Measurements from ENCODE around the gene KLF17. TPM values are rescaled to one million over a fixed set of nuclear protein-coding genes. Genes with fewer than 3 reads are reported as not detected.

KLF17 gene, protein sequence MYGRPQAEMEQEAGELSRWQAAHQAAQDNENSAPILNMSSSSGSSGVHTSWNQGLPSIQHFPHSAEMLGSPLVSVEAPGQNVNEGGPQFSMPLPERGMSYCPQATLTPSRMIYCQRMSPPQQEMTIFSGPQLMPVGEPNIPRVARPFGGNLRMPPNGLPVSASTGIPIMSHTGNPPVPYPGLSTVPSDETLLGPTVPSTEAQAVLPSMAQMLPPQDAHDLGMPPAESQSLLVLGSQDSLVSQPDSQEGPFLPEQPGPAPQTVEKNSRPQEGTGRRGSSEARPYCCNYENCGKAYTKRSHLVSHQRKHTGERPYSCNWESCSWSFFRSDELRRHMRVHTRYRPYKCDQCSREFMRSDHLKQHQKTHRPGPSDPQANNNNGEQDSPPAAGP
- not detected for total RNA-seq
- not detected for polyA plus RNA-seq

DNA sequence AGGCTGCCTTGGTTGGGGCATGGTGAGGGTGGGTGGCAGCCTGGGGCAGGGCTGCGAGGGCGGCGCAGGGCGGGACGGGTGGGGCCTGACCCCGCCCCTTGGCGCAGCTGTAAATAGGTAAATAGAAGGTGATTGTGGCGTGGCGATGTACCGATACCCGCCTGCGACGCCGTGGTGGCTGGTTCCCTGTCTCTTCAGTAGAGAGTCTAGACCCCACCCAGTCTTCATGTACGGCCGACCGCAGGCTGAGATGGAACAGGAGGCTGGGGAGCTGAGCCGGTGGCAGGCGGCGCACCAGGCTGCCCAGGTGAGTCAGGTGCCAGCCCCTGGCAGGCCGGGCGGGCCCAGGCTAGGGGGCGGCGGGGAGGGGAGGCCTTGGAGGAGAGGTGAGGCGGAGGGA lies at the start of gene KLF17:
Gene KLF17 (plus strand): TSS at position 140 of the 400 bp plus-strand sequence. CDS start 87 bp downstream, at position 227.
- no peaks in the 10 kb centered on the region for H3K4me1 ChIP-seq (ENCODE audit: control insufficient read depth in 4 of 4, insufficient read depth in 4 of 4, low read length in 3 of 4)
- no peak within 1 kb of the TSS for H3K27ac ChIP-seq (ENCODE audit: low read depth in 1 of 2, low read length in 2 of 2)
- no peaks in the 10 kb centered on the region for H3K27me3 ChIP-seq (ENCODE audit: control insufficient read depth in 4 of 4, insufficient read depth in 4 of 4, low read length in 3 of 4)
- DNase-seq (ENCODE audit: low spot score): no peak
- H3K4me3 ChIP-seq (ENCODE audit: low read depth in 1 of 3, low read length in 3 of 3): no peak within 1 kb of the TSS
- WGBS: 97% methylated on average over 25 of the region's 25 CpGs
- no peak within 1 kb of the TSS for H3K9ac ChIP-seq (ENCODE audit: low read depth in 1 of 2, low read length in 2 of 2)
- TF ChIP-seq RAD21 (IDR thresholded peaks at IDR 0.05) (no peak), JUND (IDR thresholded peaks at IDR 0.05) (no peak)
- H3K36me3 ChIP-seq (ENCODE audit: control insufficient read depth in 4 of 4, insufficient read depth in 3 of 4, low read depth in 1 of 4, low read length in 3 of 4): no peaks in the 10 kb centered on the region
- H3K9me3 ChIP-seq (ENCODE audit: control insufficient read depth in 4 of 4, low read length in 3 of 4): no peaks in the 10 kb centered on the region

DNA sequence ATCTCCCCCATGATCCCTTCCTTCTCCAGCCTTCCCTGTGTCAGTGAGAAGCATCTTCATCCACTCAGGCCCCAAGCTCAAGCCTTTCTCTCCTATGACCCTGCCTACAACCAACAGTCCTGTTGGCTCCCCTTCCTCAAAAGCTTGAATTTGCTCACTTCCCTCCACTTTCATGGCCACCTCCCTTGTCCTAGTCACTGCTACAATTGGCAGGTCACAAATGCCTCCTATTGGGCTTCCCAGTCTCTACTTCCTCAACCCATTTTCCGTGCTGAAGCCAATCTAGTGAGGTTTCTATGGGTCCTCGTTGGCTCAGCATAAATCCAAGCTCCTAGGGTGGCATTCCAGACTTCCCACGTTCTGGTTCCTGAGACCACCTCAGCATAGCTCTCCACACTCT lies 47.2 kb upstream of the KLF17 start:
- H3K4me1 ChIP-seq (ENCODE audit: control insufficient read depth in 4 of 4, insufficient read depth in 4 of 4, low read length in 3 of 4): peaks cover 4 to 30% (median 23%) of the 10 kb centered on the region in 4 donors
- no peak for DNase-seq (ENCODE audit: low spot score)
- no peak overlapping the region for H3K9ac ChIP-seq (ENCODE audit: low read depth in 1 of 2, low read length in 2 of 2)
- TF ChIP-seq NR2F2 (IDR thresholded peaks at IDR 0.05): no peak
- TF ChIP-seq, protein P1, sequence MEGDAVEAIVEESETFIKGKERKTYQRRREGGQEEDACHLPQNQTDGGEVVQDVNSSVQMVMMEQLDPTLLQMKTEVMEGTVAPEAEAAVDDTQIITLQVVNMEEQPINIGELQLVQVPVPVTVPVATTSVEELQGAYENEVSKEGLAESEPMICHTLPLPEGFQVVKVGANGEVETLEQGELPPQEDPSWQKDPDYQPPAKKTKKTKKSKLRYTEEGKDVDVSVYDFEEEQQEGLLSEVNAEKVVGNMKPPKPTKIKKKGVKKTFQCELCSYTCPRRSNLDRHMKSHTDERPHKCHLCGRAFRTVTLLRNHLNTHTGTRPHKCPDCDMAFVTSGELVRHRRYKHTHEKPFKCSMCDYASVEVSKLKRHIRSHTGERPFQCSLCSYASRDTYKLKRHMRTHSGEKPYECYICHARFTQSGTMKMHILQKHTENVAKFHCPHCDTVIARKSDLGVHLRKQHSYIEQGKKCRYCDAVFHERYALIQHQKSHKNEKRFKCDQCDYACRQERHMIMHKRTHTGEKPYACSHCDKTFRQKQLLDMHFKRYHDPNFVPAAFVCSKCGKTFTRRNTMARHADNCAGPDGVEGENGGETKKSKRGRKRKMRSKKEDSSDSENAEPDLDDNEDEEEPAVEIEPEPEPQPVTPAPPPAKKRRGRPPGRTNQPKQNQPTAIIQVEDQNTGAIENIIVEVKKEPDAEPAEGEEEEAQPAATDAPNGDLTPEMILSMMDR (IDR thresholded peaks at IDR 0.05; ENCODE audit: low read depth, low read length, missing input control): no peak
- TF ChIP-seq JUND (IDR thresholded peaks at IDR 0.05): no peak
- no peak for TF ChIP-seq EGR1 (IDR thresholded peaks at IDR 0.05; ENCODE audit: low read depth in 2 of 2)
- TF ChIP-seq HNF4A (conservative IDR thresholded peaks at IDR 0.05): no peak
- TF ChIP-seq GABPA (IDR thresholded peaks at IDR 0.05 in 1 of 2, conservative IDR thresholded peaks at IDR 0.05 in 1 of 2): no peak
- TF ChIP-seq HNF4G (IDR thresholded peaks at IDR 0.05): no peak
- TF ChIP-seq, protein P2, sequence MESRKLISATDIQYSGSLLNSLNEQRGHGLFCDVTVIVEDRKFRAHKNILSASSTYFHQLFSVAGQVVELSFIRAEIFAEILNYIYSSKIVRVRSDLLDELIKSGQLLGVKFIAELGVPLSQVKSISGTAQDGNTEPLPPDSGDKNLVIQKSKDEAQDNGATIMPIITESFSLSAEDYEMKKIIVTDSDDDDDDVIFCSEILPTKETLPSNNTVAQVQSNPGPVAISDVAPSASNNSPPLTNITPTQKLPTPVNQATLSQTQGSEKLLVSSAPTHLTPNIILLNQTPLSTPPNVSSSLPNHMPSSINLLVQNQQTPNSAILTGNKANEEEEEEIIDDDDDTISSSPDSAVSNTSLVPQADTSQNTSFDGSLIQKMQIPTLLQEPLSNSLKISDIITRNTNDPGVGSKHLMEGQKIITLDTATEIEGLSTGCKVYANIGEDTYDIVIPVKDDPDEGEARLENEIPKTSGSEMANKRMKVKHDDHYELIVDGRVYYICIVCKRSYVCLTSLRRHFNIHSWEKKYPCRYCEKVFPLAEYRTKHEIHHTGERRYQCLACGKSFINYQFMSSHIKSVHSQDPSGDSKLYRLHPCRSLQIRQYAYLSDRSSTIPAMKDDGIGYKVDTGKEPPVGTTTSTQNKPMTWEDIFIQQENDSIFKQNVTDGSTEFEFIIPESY (IDR thresholded peaks at IDR 0.05): no peak
- TF ChIP-seq, protein P3, sequence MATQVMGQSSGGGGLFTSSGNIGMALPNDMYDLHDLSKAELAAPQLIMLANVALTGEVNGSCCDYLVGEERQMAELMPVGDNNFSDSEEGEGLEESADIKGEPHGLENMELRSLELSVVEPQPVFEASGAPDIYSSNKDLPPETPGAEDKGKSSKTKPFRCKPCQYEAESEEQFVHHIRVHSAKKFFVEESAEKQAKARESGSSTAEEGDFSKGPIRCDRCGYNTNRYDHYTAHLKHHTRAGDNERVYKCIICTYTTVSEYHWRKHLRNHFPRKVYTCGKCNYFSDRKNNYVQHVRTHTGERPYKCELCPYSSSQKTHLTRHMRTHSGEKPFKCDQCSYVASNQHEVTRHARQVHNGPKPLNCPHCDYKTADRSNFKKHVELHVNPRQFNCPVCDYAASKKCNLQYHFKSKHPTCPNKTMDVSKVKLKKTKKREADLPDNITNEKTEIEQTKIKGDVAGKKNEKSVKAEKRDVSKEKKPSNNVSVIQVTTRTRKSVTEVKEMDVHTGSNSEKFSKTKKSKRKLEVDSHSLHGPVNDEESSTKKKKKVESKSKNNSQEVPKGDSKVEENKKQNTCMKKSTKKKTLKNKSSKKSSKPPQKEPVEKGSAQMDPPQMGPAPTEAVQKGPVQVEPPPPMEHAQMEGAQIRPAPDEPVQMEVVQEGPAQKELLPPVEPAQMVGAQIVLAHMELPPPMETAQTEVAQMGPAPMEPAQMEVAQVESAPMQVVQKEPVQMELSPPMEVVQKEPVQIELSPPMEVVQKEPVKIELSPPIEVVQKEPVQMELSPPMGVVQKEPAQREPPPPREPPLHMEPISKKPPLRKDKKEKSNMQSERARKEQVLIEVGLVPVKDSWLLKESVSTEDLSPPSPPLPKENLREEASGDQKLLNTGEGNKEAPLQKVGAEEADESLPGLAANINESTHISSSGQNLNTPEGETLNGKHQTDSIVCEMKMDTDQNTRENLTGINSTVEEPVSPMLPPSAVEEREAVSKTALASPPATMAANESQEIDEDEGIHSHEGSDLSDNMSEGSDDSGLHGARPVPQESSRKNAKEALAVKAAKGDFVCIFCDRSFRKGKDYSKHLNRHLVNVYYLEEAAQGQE (IDR thresholded peaks at IDR 0.05): no peak
- no peak for TF ChIP-seq YY1 (IDR thresholded peaks at IDR 0.05)
- no peak for TF ChIP-seq FOXA2 (IDR thresholded peaks at IDR 0.05)
- no peak for TF ChIP-seq RAD21 (IDR thresholded peaks at IDR 0.05)
- no peak for TF ChIP-seq FOXA1 (IDR thresholded peaks at IDR 0.05)
- no peaks in the 10 kb centered on the region for H3K27me3 ChIP-seq (ENCODE audit: control insufficient read depth in 4 of 4, insufficient read depth in 4 of 4, low read length in 3 of 4)
- H3K4me3 ChIP-seq (ENCODE audit: low read depth in 1 of 3, low read length in 3 of 3): no peak overlapping the region
- WGBS: 54% methylated on average over 3 of the region's 3 CpGs
- no peak overlapping the region for H3K27ac ChIP-seq (ENCODE audit: low read depth in 1 of 2, low read length in 2 of 2)
- no peaks in the 10 kb centered on the region for H3K9me3 ChIP-seq (ENCODE audit: control insufficient read depth in 4 of 4, low read length in 3 of 4)
- no peaks in the 10 kb centered on the region for H3K36me3 ChIP-seq (ENCODE audit: control insufficient read depth in 4 of 4, insufficient read depth in 3 of 4, low read depth in 1 of 4, low read length in 3 of 4)
